Endodermal cell (in vitro differentiated cells): Measurements from ENCODE around the gene MDFIC. TPM values are rescaled to one million over a fixed set of nuclear protein-coding genes. Genes with fewer than 3 reads are reported as not detected.

ENCODE experiments used
- DNase-seq: peaks from one replicate; pipeline ENCODE4 v3.0.0-alpha.2; 2017
- H3K27ac ChIP-seq: 2 replicates; pipeline ENCODE4 v1.5.1; 2013; ENCODE audit warnings: mild to moderate bottlenecking, low read depth, low read length, moderate library complexity
- H3K27me3 ChIP-seq: 2 replicates; pipeline ENCODE4 v1.6.1; 2013; ENCODE audit warnings: mild to moderate bottlenecking, low read length, moderate library complexity; ENCODE audit not compliant: insufficient read depth, control insufficient read depth, poor library complexity, severe bottlenecking
- H3K36me3 ChIP-seq: 2 replicates; pipeline ENCODE4 v1.7.0; 2013; ENCODE audit warnings: mild to moderate bottlenecking, low read length, moderate library complexity; ENCODE audit not compliant: control insufficient read depth, insufficient read depth
- H3K4me1 ChIP-seq: one replicate; pipeline ENCODE4 v1.7.0; 2013; ENCODE audit warnings: low read length; ENCODE audit not compliant: control insufficient read depth, insufficient read depth
- H3K4me3 ChIP-seq: 2 replicates; pipeline ENCODE4 v1.5.1; 2013; ENCODE audit warnings: mild to moderate bottlenecking, low read length, moderate library complexity
- H3K9ac ChIP-seq: 2 replicates; pipeline ENCODE4 v1.6.1; 2013; ENCODE audit warnings: mild to moderate bottlenecking, low read length, moderate library complexity; ENCODE audit not compliant: poor library complexity, severe bottlenecking; ENCODE audit errors: extremely low read depth
- H3K9me3 ChIP-seq: 2 replicates; pipeline ENCODE4 v1.6.1; 2013; ENCODE audit warnings: mild to moderate bottlenecking, low read length, moderate library complexity; ENCODE audit not compliant: control insufficient read depth
- H3K27ac Mint-ChIP-seq: 2 replicates; pipeline ENCODE4 v1.8.0; 2020; ENCODE audit warnings: mixed read lengths
- H3K27me3 Mint-ChIP-seq: 2 replicates; pipeline ENCODE4 v1.8.0; 2021; ENCODE audit warnings: mild to moderate bottlenecking, mixed read lengths; ENCODE audit not compliant: insufficient read depth
- H3K36me3 Mint-ChIP-seq: 2 replicates; pipeline ENCODE4 v1.8.0; 2020; ENCODE audit warnings: low read depth, mixed read lengths
- H3K4me1 Mint-ChIP-seq: 2 replicates; pipeline ENCODE4 v1.8.0; 2020; ENCODE audit warnings: mixed read lengths
- H3K4me3 Mint-ChIP-seq: 2 replicates; pipeline ENCODE4 v1.8.0; 2020; ENCODE audit warnings: mild to moderate bottlenecking, moderate library complexity, mixed read lengths
- H3K9me3 Mint-ChIP-seq: 2 replicates; pipeline ENCODE4 v1.8.0; 2020; ENCODE audit warnings: mild to moderate bottlenecking, mixed read lengths
- WGBS, 2 experiments: methylation state at CpG; one replicate each; pipeline versions ENCODE4 v1.1.5 to v1.1.7; 2013; ENCODE audit warnings: missing lambda C conversion rate in 2 of 2, mixed read lengths in 1 of 2; ENCODE audit not compliant: insufficient coverage in 1 of 2, insufficient read length in 1 of 2; 5-methylcytosine and 5-hydroxymethylcytosine counted together
- total RNA-seq, 2 donors: library from RNA; stranded (reverse); fragmentation: NEBNext Ultra II Directional in 1 of 2; extraction: Animal tissue kit (Norgen Biotek cat#: 25700) in 1 of 2; gene quantifications; 2 replicates in 1 of 2; 3 replicates in 1 of 2; pipeline ENCODE4 v1.2.1, GENCODE V29; 2021
- TF ChIP-seq, protein P1 (sequence below): fragments of 200-600 bp; sonication (generic); conservative IDR thresholded peaks from 2 replicates; pipeline ENCODE4 v1.5.0; 2021; ENCODE audit warnings: antibody characterized with exemption, mild to moderate bottlenecking

MDFIC gene
- total RNA-seq, 2 donors from 2014 or later, result 7.4 to 15.1 TPM

GRCh38 chr7:114944745-114945625 lies 23.1 kb downstream of the MDFIC start:
- no peaks in the 10 kb centered on the region for H3K36me3 Mint-ChIP-seq
- Histone ChIP-seq H3K27me3 (no peaks in the 10 kb centered on the region), H3K9me3 (no peaks in the 10 kb centered on the region), H3K36me3 (no peaks in the 10 kb centered on the region), H3K9ac (no peak overlapping the region), H3K4me1 (no peaks in the 10 kb centered on the region), H3K27ac (no peak overlapping the region), H3K4me3 (no peak overlapping the region)
- WGBS, 2 experiments, result 54 to 70% methylated on average over 11 to 19 of the region's 19 CpGs
- H3K27me3 Mint-ChIP-seq, result no peaks in the 10 kb centered on the region
- TF ChIP-seq, protein P1, sequence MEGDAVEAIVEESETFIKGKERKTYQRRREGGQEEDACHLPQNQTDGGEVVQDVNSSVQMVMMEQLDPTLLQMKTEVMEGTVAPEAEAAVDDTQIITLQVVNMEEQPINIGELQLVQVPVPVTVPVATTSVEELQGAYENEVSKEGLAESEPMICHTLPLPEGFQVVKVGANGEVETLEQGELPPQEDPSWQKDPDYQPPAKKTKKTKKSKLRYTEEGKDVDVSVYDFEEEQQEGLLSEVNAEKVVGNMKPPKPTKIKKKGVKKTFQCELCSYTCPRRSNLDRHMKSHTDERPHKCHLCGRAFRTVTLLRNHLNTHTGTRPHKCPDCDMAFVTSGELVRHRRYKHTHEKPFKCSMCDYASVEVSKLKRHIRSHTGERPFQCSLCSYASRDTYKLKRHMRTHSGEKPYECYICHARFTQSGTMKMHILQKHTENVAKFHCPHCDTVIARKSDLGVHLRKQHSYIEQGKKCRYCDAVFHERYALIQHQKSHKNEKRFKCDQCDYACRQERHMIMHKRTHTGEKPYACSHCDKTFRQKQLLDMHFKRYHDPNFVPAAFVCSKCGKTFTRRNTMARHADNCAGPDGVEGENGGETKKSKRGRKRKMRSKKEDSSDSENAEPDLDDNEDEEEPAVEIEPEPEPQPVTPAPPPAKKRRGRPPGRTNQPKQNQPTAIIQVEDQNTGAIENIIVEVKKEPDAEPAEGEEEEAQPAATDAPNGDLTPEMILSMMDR, result no peak
- peak; percentile 61 for DNase-seq
- no peaks in the 10 kb centered on the region for H3K9me3 Mint-ChIP-seq
- peaks cover 16% of the 10 kb centered on the region for H3K4me1 Mint-ChIP-seq
- no peak overlapping the region for H3K4me3 Mint-ChIP-seq
- no peak overlapping the region for H3K27ac Mint-ChIP-seq

DNA sequence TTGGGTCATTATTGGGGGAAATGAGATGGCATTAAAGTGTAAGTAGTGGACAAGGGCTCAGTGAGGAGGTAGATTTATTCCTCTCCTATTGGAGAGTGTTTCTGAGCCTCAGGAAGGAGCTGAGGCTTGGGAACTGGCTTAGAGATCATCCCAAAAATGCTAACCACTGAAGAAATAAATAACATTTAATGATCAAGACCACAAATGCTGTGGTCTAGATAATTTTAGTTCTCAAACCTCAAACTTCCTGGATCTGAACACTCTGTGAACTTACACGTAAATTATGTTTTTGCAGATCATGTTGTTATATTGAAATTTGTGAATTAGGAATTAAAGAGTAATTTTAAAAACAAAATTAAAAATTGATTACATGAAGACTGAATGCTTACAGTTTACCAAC lies 27.3 kb downstream of the MDFIC start:
- H3K27me3 ChIP-seq, result no peaks in the 10 kb centered on the region
- H3K9me3 ChIP-seq, result no peaks in the 10 kb centered on the region
- no peak overlapping the region for H3K4me3 ChIP-seq
- Mint-ChIP-seq H3K36me3 (no peaks in the 10 kb centered on the region), H3K27me3 (no peaks in the 10 kb centered on the region), H3K9me3 (no peaks in the 10 kb centered on the region), H3K4me1 (peaks cover 7% of the 10 kb centered on the region), H3K4me3 (no peak overlapping the region), H3K27ac (no peak overlapping the region)
- DNase-seq, result no peak
- TF ChIP-seq, protein P1, result no peak
- no peaks in the 10 kb centered on the region for H3K36me3 ChIP-seq
- 100% methylated on average over 1 of the region's 1 CpG for WGBS, 2 experiments
- H3K27ac ChIP-seq, result no peak overlapping the region
- H3K9ac ChIP-seq, result no peak overlapping the region
- H3K4me1 ChIP-seq, result no peaks in the 10 kb centered on the region

DNA sequence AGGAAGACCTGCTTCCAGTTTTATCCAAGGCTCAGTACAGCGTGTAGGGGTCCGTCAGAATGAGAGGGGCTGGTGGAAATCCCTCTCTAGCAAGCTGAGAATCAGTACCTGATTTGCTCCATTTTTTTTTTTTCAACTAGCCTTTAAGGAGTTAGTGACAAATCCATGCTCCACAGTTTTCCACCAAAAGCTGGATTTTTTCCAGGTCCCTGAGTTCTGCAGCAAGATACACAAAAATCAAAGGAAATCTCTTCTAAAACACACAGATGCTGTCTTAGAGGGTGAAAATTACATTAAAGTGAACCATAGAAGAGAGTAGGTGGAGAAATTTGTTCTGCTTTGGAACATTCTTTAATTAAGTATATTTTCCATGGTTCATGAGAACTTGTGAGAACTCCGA lies 30.4 kb downstream of the MDFIC start:
- H3K4me3 Mint-ChIP-seq, result no peak overlapping the region
- 85 to 100% methylated on average over 2 to 3 of the region's 3 CpGs for WGBS, 2 experiments

More for the DNA sequence above, 30.4 kb downstream of the MDFIC start:
- H3K9me3 ChIP-seq, result no peaks in the 10 kb centered on the region
- no peaks in the 10 kb centered on the region for H3K36me3 Mint-ChIP-seq
- H3K27me3 ChIP-seq, result no peaks in the 10 kb centered on the region
- TF ChIP-seq, protein P1, result no peak
- no peaks in the 10 kb centered on the region for H3K27me3 Mint-ChIP-seq
- DNase-seq, result no peak
- H3K27ac Mint-ChIP-seq, result no peak overlapping the region
- H3K9me3 Mint-ChIP-seq, result no peaks in the 10 kb centered on the region
- no peak overlapping the region for H3K9ac ChIP-seq
- H3K4me3 ChIP-seq, result no peak overlapping the region
- H3K27ac ChIP-seq, result no peak overlapping the region
- H3K36me3 ChIP-seq, result no peaks in the 10 kb centered on the region
- H3K4me1 ChIP-seq, result no peaks in the 10 kb centered on the region
- H3K4me1 Mint-ChIP-seq, result peaks cover 7% of the 10 kb centered on the region
